LoVo (cell line): ENCODE data around the gene HNRNPH3.

ENCODE experiments used
- DNase-seq: peaks from one replicate; pipeline ENCODE4 v3.0.0-alpha.2; 2016; ENCODE audit warnings: low spot score

Gene HNRNPH3

DNA sequence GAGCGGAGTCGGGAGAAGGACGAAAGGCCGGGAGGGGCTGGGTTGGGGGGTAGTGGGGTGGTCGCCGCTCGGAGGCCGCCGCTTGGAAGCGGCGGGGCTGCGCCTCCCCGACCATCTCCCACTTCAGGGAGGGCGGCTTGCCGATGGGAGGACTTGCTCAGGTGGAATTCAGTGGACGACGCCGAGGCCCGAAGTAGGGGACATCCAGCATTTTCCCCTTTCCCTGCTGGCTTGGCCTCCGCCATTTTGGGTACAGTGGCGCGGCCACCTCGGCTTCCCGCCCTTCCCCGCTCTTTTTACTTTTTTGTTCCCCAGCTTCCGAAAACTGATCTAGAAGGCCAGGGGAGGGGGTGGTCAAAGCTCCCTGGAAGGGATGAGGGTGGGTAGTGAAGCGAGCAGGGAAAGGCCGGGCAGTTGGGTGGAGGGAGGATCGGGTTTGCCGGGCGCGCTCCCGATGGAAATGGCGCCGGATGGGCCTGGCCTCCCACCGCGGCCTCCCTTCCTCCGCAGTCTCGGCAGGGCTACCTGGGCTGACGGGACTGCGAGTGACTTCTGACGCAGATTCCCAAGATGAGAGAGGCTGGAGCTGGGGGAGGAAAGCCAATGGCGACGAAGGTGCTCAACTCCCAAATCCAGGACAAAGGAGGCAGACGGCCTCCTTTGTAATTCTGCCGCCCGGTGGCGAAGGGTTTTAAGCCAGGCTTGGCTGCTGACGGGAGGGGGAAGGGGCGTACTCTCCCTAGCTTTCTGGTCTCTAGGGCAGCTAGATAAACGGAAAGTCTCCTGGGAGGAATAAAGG lies 594 bp downstream of the HNRNPH3 start, which contains the start of gene PBLD:
Gene PBLD, minus strand, starts transcription at position 670 of the 799 bp plus-strand sequence. CDS start 26,084 bp downstream, outside the sequence.
- DNase-seq: peak; percentile 72

DNA sequence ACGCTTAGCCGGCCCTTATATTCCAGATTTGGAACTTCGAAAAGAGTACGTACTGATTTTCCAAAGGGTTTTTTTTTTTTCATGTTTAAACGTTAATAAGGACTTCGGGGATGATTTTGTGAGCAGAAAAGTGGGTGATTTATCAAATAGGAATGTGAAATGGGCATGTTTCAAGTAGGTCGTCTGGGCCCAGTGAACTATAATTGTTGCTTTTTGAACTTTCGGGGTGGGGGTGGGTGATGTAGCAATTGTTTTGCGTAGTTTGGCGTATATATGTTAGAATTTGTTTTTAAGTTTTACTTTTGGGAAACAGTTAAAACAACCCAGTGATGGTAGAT lies 1.2 kb downstream of the HNRNPH3 start:
- no peak for DNase-seq

DNA sequence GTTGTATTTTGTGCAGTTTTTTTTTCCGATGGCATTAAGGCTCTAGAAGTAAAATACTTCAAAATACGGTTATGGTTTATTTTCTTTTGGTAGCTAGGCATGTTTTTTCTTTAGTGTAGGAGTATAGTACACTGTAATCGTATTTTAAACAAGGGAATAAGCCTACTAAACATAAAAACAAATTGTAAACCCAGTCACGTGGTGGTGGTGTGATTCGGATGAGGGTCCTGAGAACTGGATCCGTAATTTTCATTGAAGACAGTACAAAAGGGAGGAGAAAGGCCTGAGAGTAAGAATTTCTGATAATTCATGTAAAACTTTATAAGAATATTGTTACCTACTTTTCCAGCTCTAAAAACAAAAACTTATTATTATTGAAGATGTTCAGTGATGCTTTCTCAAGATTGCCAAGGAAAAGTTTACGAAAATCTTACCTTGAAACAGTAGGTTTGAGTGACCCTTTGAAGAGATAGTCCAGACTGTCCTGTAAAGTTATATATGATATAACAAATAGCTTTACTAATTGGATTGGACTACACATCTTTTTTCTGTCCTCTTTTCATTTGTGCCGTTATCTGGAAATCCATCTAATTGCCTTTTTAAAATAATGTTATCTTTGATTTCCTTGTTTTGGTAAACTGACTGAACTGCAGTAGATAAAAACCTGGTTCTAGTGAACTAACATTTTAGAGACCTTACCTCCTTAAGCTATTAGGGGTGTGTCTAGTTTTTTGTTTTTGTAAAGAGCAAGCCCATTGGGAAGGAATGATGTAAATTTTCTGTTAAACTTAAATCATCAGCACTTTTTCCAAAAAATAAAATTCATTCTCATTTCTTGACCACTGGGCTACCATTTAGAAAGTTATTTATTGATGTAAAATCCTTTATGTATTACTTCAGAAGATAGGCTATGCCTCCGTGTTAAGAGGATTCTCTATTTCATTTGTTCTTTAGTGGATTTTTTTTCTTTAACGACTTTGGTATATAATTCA lies 1.9 kb downstream of the HNRNPH3 start:
- DNase-seq: no peak

DNA sequence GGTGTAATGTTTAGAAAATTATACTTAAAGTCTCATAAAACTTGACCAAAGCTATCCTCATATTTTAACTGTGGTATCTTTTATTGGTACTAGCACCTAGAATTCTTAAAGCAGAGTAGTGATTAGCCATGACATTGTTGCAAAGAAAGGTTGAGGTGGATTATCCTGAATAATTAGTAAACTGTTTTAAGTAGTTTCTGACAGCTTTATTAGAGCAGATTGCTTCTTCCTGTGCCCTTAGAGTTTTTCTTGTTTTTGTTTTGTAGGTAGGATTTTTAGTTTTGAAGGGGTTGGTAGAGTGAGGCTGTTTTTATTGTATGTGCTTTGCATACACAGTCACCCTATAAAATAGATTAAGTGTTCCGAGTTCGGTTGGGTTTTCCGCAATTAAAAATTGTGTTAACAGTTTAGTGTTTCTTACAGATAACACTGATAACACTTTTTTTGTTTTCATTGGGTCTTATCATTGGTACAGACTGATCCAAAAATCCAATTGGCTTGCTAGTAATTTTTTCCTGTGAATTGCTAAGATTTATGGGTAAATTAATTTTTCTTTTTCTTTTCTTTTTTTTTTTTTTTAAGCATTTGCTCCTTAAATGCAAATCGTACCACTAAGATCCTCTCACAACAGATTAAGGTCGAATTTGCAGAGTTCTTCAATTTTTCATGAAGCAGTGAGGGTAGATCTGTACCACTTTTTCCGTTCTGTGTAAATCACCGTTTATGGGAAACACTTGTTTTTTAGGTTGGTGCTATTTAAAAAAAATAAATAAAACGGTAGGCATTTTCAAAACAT lies 3.0 kb downstream of the HNRNPH3 start:
- no peak for DNase-seq

DNA sequence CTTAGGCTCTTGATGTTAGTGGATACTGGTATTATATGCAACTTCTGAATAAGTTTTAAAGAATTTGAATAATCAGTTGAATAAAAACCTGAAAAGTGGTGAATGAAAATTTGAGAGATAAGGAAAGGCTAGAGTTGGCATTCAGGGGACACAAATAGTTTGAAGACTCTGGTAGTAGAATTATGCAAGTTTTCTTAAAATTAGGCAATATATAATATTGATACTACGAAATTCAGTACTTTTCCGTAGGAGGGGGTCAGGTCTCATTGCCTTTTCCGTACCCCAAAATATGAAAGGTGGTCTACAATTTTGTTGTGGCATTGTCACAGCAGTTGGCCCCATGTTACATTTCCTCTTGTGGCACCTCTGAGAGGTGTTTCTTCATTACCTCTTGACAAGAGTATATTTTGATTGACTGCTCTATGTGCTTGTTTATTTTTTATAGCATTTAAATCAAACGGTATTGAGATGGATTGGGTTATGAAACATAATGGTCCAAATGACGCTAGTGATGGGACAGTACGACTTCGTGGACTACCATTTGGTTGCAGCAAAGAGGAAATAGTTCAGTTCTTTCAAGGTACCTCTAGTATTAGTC lies 5.0 kb downstream of the HNRNPH3 start:
- DNase-seq: no peak

DNA sequence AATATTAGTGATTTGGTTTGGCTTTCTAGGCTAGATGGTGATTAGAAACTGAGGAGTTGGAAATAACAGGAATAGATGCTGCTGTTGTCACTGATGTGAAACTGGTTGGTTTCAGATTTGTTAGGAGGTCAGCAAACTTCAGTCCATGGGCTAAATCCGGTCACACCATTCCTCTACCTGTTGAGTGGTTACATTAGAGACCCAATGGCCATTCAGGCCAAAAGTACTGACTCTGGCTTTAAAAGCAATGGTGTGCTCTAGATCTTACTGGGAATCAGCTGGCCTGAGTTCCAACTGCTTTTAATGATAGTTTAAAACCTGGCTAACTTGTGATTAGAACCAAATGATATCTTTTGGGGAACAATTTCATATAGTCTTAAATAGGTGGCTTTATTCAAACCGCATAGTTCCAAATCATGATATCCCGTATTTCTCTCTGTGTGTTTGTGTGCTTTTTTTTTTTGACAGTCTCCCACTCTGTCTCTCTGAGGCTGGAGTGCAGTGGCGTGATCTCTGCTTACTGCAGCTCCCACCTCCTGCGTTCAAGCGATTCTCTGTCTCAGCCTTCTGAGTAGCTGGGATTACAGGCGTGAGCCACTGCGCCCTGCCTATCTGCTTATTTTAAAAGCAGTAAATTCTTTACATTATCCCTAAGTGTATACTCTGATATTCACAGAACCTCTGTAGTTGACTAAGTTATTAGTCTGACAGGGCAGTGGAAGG lies 8.7 kb downstream of the HNRNPH3 start:
- DNase-seq: no peak

DNA sequence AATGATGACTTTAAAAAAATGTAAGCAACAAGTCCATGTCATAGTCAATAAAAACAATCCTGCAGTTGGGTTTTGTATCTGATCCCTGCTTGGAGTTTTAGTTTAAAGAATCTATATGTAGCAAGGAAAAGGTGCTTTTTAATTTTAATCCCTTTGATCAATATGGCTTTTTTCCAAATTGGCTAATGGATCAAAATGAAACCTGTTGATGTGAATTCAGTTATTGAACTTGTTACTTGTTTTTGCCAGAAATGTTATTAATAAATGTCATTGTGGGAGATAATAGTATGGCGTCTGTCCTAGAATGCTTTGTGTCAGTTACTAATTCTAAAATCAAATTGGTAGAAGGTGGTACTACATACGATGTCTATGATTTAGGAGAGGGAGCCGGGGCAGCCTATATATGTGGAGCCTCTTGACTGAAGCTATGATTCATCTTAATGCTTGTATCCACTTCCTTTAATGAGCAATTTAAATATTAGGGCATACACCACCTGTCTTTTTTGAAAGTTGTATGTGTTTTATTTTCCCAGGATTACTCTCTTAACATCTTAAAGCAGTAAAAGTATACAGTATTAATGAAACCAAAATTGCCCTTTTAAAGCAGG lies 11.1 kb downstream of the HNRNPH3 start:
- no peak for DNase-seq

DNA sequence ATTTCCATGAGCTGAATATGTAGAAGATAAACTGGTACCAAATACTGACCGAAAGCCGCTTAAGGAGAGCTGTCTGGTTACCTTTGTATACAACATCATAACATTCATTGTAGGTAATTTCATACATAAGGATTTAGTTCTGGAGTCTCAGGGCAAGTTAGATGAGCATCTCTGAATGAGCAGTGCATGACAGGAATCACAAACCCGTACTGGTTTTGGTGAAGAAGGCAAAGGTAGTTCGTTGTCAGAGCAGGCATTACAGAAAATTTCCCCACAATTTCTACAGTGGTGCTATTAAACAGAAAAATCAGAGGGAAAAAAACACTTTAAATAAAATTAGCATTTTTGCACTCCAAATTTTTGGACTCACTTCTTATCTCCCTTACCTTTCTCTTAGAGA lies 13.8 kb downstream of the HNRNPH3 start:
- DNase-seq: no peak

DNA sequence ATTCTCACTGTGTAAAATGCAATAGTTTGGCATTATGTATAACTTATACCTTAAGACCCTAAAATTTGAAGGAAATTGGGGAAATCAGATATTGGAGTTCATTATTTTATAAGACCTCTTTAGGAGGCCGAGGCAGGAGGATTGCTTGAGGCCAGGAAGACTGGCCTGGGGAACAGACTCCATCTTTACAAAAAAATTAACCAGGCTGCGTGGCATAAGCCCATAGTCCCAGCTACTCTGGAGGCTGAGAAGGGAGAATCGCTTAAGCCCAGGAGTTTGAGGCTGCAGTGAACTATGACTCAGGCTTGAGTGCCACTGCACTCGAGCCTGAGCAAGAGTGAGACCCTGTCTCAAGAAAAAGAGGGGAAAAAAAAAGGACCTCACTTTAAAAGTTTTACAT lies 14.9 kb downstream of the HNRNPH3 start:
- no peak for DNase-seq

DNA sequence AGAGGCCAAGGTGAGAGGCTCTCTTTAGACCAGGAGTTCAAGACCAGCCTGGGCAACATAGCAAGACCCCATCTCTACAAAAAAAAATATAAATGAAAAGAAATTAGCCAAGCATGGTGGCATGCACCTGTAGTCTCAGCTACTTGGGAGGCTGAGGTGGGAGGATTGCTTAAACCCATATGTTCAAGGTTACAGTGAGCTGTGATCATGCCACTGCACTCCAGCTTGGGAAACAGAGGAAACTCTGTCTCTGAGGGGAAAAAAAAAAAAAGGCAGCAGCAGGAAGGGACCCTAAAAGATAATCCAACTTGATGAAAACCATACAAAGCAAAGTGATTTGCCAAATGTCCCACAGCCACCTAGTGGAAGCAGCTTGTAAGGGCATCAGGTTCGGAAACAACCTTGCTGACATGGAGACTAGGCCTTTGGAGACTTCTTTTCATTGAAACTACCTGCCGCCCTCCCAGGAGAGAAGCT lies 16.4 kb downstream of the HNRNPH3 start:
- peak; percentile 40 for DNase-seq

DNA sequence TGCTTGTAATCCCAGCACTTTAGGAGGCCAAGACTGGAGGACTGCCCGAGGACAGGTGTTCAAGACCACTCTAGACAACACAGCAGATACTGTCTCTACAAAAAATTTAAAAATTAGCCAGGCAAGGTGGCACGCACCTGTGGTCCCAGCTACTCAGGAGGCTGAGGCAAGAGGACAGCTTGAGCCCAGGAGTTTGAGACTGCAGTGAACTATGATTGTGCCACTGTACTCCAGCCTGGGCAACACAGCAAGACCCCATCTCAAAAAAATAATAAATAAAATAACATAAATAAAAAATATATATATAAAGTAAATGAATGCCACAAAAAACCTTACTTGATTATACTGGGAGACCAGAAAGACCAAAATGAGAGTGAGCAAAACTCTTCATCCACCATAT lies 21.7 kb downstream of the HNRNPH3 start:
- no peak for DNase-seq

DNA sequence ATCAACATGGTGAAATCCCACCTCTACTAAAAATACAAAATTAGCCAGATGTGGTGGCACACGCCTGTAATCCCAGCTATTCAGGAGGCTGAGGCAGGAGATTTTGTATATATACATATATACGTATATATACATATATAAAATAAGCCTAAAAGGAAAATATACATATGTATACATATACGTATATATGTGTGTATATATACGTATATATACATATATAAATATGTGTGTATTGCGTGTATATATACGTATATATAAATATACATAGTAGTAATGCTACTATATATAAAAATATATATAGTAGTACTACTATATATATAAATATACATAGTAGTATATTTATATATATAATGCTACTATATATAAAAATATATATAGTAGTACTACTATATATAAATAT lies 27.3 kb downstream of the HNRNPH3 start:
- DNase-seq: no peak

DNA sequence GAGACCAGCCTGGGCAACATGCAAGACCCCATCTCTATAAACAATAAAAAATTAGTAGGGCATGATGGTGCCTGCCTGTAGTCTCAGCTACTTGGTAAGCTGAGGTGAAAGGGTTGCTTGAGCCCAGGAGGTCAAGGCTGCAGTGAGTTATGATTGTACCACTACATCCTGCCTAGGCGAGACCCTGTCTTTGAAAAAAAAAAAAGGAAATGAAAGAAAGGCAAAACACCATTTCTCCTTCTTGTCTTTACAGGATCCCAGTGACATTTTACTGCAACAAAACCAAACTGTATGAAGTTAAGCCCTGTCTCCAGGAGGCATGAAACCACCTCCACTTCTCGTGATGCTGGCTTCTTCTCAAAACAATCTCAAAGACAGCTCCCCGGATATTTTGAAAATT lies 30.7 kb downstream of the HNRNPH3 start:
- DNase-seq: no peak

DNA sequence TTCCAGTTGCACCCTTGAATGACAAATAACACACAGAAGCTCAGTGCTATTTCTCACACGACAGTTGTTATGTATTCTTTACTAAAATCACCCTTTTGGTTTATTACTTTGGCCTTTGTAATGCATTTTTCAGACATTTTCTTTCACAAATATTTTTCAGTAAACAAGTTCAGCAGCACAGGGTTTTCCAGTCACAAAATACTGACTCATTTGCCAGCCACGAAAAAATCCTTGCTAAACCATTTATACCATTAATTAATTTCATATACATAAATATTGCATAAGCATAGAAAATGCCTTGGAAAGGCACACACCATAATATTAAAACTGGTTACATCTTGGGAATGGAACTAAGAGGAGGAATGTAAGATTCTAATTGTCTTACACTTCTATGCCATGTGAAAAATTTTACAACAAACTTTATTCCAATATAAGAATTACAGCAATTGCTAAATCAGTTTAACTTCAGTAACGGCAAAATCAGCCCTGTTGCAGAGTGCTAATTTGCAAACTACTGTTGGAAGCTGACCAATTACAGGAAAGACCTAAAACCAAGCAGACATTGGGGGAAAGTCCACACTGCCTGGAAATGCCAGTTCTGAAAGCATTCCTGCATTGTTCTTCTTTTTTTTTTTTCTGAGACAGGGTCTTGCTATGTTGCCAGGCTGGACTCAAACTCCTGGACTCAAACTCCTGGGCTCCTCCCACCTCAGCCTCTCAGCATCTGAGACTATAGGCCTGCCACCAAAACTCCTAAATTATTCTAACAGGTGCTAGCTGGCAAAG lies 32.4 kb downstream of the HNRNPH3 start:
- no peak for DNase-seq

DNA sequence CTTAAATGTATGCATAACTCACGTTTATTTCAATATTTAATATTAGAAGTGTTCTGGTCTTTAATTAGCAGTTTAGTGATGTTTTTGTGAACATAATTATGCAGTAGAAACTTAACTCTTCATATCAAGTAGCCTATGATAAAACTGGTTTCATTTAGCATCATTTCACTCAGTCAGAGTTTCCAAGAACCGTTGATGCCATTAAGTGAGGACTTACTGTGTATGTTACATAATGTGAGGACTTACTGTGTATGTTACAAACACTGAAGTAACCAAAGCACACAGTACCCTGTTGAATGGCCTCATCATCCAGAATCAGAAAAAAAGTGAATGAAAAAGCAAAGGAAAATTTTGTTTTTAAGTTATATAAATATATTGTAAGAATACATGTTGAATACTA lies 33.7 kb downstream of the HNRNPH3 start:
- DNase-seq: no peak

DNA sequence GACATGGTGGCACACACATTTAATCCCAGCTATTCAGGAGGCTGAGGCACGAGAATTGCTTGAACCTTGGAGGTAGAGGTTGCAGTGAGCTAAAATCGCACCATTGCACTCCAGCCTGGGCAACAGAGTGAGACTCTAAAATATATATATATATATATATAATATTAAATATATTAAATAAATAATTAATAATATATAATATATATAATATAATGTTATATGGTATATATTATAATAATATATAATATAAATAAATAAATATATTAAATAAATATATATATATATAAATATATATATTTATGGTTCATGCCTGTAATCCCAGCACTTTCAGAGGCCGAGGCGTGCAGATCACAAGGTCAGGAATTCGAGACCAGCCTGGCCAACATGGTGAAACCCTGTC lies 34.7 kb downstream of the HNRNPH3 start:
- no peak for DNase-seq

DNA sequence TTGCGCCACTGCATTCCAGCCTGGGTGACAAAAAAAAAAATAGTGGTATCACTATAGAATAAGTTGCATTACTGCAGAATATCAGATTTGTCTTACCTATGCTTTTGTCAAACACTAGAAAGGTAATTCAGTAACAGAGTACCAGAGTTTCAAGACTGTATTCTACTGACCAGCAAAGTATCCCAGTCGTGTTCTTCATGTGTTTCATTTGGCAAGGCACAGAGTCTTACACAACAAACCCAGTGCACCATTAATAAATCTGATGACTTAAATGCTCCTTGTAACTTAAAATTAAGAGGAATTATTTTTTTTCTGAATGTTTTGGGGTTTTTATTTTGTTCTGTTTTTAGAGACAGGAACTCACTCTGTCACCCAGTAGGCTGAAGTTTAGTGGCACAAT lies 35.3 kb downstream of the HNRNPH3 start:
- no peak for DNase-seq

DNA sequence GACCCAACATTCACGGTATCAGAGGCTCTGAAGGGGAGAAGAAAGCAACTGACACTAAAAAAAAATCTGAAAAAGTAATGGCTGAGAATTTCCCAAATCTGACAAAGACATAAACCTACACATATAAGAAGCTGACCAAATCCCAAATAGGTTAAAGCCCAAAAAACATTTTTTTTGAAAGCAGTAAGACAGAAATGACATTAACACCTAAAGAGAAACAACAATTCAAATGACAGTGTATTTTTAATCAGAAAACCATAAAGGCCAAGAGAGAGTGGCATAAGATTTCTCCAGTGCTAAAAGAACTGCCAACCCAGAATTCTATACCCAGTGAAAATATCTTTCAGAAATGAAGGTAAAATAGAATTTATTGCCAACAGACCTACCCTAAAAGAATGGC lies 39.7 kb downstream of the HNRNPH3 start:
- DNase-seq: no peak

DNA sequence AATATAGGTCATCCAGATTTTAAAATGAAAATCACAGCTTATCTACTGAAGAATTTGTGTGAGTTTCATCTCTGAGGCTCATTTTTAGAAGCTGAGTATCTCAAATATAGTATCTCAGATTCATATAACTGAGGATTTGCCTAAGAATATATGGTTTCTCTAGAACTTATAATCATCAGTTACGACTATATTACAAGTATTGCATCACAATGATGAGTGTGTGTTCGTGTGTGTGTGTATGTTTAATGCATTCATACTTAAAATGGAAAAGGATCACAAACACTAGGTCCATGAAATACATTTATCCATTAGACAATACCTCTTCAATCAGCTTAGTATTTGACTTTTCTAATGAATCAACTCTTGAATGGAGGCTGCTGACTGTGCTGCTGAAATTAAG lies 53.9 kb downstream of the HNRNPH3 start:
- DNase-seq: no peak
